Stimulated activated CD8-positive, alpha-beta memory T cell treated with anti-CD3 and anti-CD28 coated beads, Interleukin-7, amount 100 ng/mL, for 4 hours (primary cell): ENCODE measurements around the gene ZBTB20.

ENCODE experiments used
- DNase-seq, 2 donors: peaks; one replicate each; pipeline ENCODE4 v3.0.0-alpha.2; 2020; ENCODE audit warnings: low read depth in 2 of 2

The ZBTB20 gene

GRCh38 chr3:114294940-114295480 is 852.1 kb downstream of the ZBTB20 start:
- peak in 1 of 2 donors; percentile 46 for DNase-seq

DNA sequence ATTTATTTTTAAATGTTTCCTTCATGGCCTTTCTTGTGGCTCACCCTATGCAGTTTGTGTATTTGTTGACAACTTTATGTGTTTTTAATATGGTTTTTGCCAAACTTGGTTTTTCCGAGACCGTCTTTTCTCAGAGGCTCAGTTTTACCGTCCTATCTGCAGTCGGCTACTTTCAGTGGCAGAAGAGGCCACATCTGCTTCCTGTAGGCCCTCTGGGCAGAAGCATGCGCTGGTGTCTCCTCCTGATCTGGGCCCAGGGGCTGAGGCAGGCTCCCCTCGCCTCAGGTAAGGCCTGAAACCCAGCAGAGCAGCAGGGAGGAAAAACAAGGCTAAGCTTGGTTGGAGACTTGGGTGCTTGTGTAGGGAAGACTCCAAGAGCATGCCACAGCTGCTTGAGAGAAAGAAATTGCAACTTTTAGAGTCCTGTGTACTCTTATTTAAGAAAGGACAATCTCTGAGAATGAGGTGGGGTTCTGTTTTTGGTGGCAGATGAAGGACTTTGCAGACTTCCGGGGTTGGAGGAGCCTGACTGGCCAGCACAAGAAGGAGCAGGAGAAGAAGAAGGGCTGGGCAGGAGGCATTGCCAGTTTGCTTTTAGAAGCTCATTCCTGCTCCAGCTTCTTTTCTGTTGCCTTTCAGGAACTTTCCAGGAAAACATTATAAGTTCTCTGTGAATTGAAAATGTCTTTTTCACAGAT is 853.1 kb downstream of the ZBTB20 start, which contains the start of gene TIGIT:
TIGIT (plus strand) TSS at position 191 of the 698 bp plus-strand sequence; CDS start at position 225, 34 bp downstream.
- no peak for DNase-seq

GRCh38 chr3:114290911-114291901 is 855.9 kb downstream of the ZBTB20 start:
- peak; percentile 79 to 89 for DNase-seq

DNA sequence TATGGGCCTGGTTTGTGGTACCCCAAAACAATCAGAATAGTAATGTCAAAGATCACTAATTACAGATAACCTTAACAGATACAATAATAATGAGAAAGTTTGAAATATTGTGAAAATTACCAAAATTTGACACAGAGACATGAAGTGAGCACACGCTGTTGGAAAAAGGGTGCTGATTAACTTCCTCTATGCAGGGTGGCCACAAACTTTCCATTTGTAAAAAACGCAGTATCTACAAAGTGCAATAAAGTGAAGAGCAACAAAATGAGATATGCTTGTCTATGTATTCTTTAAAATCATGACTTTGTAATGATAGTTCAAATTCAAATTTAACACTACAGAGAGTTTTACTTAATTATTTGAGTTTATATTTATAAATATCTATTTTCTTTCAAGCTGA is 860.8 kb downstream of the ZBTB20 start:
- no peak for DNase-seq

- DNase-seq = no peak
Observed at GRCh38 chr3:114285648-114286230, 861.3 kb downstream of the ZBTB20 start.

GRCh38 chr3:114284644-114285043 is 862.4 kb downstream of the ZBTB20 start:
- no peak for DNase-seq
